ENCODE results near the gene GSTA4.

DNA sequence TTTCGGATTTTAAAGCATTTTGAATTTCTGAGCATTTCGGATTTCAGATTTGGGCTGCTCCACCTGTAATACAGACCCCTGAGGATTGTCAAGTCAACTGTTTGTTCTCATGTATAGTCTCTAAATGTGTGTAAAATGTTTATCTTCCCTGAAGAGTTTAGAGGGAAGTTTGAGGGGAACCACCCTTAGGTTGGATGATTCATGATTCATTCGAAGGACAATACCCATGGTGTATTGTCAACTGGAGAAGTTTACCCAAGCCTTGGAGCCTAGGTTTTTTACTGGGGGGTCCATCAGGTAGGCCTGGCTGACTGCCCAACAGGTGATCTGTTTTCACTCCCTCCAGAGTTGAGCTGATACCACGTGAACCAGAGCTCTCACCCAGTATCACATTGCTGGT lies 18.9 kb downstream of the GSTA4 start:
- TF ChIP-seq, protein P1, sequence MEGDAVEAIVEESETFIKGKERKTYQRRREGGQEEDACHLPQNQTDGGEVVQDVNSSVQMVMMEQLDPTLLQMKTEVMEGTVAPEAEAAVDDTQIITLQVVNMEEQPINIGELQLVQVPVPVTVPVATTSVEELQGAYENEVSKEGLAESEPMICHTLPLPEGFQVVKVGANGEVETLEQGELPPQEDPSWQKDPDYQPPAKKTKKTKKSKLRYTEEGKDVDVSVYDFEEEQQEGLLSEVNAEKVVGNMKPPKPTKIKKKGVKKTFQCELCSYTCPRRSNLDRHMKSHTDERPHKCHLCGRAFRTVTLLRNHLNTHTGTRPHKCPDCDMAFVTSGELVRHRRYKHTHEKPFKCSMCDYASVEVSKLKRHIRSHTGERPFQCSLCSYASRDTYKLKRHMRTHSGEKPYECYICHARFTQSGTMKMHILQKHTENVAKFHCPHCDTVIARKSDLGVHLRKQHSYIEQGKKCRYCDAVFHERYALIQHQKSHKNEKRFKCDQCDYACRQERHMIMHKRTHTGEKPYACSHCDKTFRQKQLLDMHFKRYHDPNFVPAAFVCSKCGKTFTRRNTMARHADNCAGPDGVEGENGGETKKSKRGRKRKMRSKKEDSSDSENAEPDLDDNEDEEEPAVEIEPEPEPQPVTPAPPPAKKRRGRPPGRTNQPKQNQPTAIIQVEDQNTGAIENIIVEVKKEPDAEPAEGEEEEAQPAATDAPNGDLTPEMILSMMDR (conservative IDR thresholded peaks at IDR 0.05; ENCODE audit: low read length): no peak
- no peak for TF ChIP-seq EZH2phosphoT487 (IDR thresholded peaks at IDR 0.05; ENCODE audit: borderline replicate concordance, low read depth, low read length)
